ENCODE measurements around the gene ITGB3. TPM values are rescaled to one million over a fixed set of nuclear protein-coding genes. Genes with fewer than 3 reads are reported as not detected.
"Not testable (repeated sequence)": the region's sequence is repeated elsewhere in the genome, so short reads cannot be mapped to it uniquely, and the experiment has no call there.

The ITGB3 gene
- total RNA-seq, 4 donors from 2014 or later, result 17.5 to 26.7 (median 22.1) TPM

DNA sequence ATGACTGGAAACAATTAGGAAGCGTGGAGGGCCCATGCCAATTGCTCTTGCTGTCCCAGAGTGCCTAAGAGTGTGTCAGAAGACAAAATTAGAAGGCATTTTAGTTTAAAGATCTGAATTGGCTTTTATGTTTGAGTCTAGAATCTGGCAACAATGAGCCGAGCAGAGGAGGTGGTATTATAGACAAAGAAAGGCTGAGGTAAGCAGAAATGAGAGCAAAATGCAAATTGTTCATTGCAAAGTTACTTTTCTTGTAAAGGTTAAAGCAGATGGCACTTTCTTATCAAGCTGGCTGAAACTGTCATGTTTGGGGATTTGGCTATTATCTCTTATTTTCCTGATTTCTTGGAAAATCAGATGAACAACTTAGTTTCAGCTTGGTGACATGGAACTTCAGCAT is 41.2 kb upstream of the ITGB3 start:
- no peak overlapping the region for H3K27ac ChIP-seq
- H3K4me3 ChIP-seq, result no peak overlapping the region
- WGBS, 2 donors, result 64 to 73% methylated on average over 2 of the region's 2 CpGs
- TF ChIP-seq POLR2A (IDR thresholded peaks at IDR 0.05) (no peak), EP300 (IDR thresholded peaks at IDR 0.05) (no peak)
- TF ChIP-seq, protein P1, sequence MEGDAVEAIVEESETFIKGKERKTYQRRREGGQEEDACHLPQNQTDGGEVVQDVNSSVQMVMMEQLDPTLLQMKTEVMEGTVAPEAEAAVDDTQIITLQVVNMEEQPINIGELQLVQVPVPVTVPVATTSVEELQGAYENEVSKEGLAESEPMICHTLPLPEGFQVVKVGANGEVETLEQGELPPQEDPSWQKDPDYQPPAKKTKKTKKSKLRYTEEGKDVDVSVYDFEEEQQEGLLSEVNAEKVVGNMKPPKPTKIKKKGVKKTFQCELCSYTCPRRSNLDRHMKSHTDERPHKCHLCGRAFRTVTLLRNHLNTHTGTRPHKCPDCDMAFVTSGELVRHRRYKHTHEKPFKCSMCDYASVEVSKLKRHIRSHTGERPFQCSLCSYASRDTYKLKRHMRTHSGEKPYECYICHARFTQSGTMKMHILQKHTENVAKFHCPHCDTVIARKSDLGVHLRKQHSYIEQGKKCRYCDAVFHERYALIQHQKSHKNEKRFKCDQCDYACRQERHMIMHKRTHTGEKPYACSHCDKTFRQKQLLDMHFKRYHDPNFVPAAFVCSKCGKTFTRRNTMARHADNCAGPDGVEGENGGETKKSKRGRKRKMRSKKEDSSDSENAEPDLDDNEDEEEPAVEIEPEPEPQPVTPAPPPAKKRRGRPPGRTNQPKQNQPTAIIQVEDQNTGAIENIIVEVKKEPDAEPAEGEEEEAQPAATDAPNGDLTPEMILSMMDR (IDR thresholded peaks at IDR 0.05), result no peak
- no peaks in the 10 kb centered on the region for H3K27me3 ChIP-seq
- no peaks in the 10 kb centered on the region for H3K9me3 ChIP-seq
- DNase-seq (ENCODE audit: low spot score in 2 of 2), result no peak
- H3K4me1 ChIP-seq, result peaks cover 0 to 21% (median 0%) of the 10 kb centered on the region in 4 donors
- no peaks in the 10 kb centered on the region for H3K36me3 ChIP-seq

DNA sequence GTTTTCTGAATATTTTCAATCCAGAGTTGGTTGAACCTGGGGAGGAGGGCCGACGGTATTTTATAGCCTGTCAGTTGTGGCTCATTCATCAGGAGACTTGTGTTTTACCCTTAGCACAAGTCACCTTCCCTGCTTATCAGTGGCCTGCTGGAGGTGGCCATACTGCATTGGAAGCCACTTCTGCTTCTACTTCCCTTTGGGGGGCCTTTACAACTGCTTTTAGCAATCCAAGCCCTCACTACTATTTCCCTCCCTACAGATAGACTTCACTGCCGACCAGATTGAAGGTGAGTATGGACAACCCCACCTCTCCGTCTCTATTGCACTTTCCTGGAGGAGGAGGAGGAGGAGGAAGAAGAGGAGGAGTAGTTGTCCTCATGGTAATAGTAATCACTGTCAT is 40.1 kb upstream of the ITGB3 start:
- Histone ChIP-seq H3K4me1 (peaks cover 0 to 21% (median 0%) of the 10 kb centered on the region in 4 donors), H3K4me3 (no peak overlapping the region), H3K36me3 (no peaks in the 10 kb centered on the region), H3K9me3 (no peaks in the 10 kb centered on the region), H3K27me3 (no peaks in the 10 kb centered on the region), H3K27ac (no peak overlapping the region)
- TF ChIP-seq EP300 (IDR thresholded peaks at IDR 0.05) (no peak), POLR2A (IDR thresholded peaks at IDR 0.05) (no peak)
- TF ChIP-seq, protein P1 (IDR thresholded peaks at IDR 0.05), result no peak
- WGBS, 2 donors, result 83 to 84% methylated on average over 4 of the region's 4 CpGs
- DNase-seq (ENCODE audit: low spot score in 2 of 2), result no peak

DNA sequence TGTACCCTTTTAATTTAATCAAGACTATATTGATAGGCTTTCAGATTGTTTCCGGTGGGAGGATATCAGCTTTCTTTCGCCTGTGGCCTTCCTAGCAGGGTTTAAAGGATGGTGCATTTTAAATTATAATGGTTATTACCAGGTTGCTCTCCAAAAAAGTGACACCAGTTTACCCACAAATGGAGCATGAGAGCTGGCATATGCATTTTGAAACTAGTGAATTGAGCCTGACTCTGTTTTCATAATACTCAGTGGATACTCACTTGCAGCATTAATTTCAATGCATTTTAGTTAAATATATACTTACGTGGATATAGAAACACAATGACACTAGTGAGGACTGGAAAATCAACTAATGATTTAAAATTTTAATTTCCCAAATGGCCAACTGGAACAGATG is 38.7 kb upstream of the ITGB3 start:
- Histone ChIP-seq H3K36me3 (no peaks in the 10 kb centered on the region), H3K27me3 (no peaks in the 10 kb centered on the region), H3K9me3 (no peaks in the 10 kb centered on the region), H3K27ac (no peak overlapping the region), H3K4me1 (peaks cover 0 to 10% (median 0%) of the 10 kb centered on the region in 4 donors), H3K4me3 (no peak overlapping the region)
- DNase-seq (ENCODE audit: low spot score in 2 of 2), result no peak
- TF ChIP-seq, protein P1 (IDR thresholded peaks at IDR 0.05), result no peak
- TF ChIP-seq POLR2A (IDR thresholded peaks at IDR 0.05) (no peak), EP300 (IDR thresholded peaks at IDR 0.05) (no peak)
- 90 to 92% methylated on average over 3 of the region's 3 CpGs for WGBS, 2 donors

DNA sequence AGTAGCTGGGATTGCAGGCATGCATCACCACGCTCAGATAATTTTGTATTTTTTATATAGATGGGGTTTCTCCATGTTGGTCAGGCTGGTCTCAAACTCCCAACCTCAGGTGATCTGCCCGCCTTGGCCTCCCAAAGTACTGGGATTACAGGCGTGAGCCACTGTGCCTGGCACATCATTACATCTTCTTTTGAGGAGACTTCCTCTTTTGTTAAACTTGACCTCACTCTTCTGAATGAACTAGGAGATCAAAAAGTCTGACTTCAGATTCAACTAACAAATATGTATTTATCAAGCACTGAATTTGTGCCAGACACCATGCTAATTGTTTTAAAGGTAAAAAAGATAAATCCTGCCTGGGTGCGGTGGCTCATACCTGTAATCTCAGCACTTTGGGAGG is 36.8 kb upstream of the ITGB3 start:
- H3K27me3 ChIP-seq; H3K4me3 ChIP-seq; H3K36me3 ChIP-seq; H3K9me3 ChIP-seq; H3K4me1 ChIP-seq; DNase-seq (ENCODE audit: low spot score in 2 of 2); H3K27ac ChIP-seq: not testable (repeated sequence)
- 89 to 91% methylated on average over 4 of the region's 4 CpGs for WGBS, 2 donors

DNA sequence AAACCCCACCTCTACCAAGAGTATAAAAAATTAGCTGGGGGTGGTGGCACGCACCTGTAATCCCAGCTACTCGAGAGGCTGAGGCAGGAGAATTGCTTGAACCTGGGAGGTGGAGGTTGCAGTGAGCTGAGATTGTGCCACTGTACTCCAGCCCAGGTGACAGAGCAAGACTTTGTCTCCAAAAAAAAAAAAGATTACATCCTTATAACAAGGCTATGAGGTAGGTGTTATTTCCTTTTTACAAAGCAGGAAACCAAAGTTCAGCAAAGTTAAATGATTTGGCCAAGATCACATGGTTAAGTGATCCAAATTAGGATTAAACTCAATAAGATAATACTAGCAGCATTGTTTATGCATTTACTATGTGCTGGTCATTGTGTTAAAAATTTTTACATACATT is 36.3 kb upstream of the ITGB3 start:
- H3K9me3 ChIP-seq; H3K27ac ChIP-seq; H3K4me1 ChIP-seq; H3K36me3 ChIP-seq; H3K4me3 ChIP-seq; DNase-seq (ENCODE audit: low spot score in 2 of 2); H3K27me3 ChIP-seq: not testable (repeated sequence)
- 97 to 100% methylated on average over 2 of the region's 2 CpGs for WGBS, 2 donors

DNA sequence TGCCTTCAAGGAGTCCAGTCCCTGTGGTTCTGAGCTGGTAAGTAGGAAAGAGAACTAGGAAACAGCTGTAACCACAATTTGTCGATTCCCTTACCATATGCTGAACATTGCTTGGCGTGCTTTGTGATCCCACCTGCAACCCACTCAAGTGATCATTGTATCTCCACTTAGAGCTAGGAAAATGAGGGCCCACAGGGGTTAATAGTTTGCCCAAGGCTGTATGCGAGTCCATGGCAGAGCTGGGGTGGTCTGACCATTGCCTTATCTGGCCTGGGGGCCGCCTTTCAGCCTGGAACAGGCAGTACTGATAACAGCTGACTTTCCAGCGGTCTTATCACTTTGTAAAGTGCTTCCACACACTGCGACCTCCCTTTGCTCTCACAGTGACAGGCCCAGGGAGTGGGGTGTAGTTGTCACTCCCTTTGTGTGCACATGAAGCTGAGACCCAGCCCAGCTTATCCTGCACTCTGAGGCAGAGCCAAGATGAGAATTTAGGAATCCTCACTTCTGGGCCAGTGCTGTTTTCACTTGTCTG is 34.7 kb upstream of the ITGB3 start:
- Histone ChIP-seq H3K9me3 (no peaks in the 10 kb centered on the region), H3K4me1 (peaks cover 0 to 11% (median 2%) of the 10 kb centered on the region in 4 donors), H3K4me3 (no peak overlapping the region), H3K27me3 (no peaks in the 10 kb centered on the region), H3K36me3 (no peaks in the 10 kb centered on the region), H3K27ac (no peak overlapping the region)
- TF ChIP-seq, protein P1 (IDR thresholded peaks at IDR 0.05), result no peak
- TF ChIP-seq EP300 (IDR thresholded peaks at IDR 0.05) (no peak), POLR2A (IDR thresholded peaks at IDR 0.05) (no peak)
- DNase-seq (ENCODE audit: low spot score in 2 of 2), result no peak
- 67 to 74% methylated on average over 6 of the region's 6 CpGs for WGBS, 2 donors
